ENCODE measurements around the gene CLIC6.

The CLIC6 gene

DNA sequence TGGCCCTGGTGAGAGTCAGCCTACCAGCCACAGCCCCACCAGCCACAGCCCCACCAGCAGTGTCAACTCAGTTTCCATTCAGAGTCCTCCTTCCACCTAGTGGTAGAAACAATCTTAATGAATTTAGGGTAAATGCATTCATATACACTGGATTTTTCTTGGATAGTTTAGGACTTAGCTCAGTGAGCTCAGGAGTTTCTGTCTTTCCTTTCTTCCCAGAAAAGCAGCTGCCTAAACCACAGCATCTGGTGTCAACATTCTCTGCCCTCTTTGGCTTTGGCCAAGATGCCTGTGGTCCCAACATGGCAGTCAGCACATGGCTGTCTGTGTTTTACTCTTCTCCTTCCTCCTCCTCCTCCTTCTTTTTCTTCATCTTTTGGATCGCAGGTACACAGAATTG lies 94.0 kb downstream of the CLIC6 start:
- no peaks in the 10 kb centered on the region for H3K4me1 ChIP-seq (ENCODE audit: low read length)
- H2AFZ ChIP-seq (ENCODE audit: low read length) = no peak overlapping the region
- H3K27me3 ChIP-seq (replicated peaks; ENCODE audit: insufficient read depth, low read length) = no peaks in the 10 kb centered on the region
- no peaks in the 10 kb centered on the region for H3K79me2 ChIP-seq (ENCODE audit: low read length)
- H3K9ac ChIP-seq (ENCODE audit: low read length) = no peak overlapping the region
- H3K9me3 ChIP-seq (replicated peaks; ENCODE audit: insufficient read depth, low read length) = no peaks in the 10 kb centered on the region
- no peaks in the 10 kb centered on the region for H3F3A ChIP-seq (ENCODE audit: insufficient read depth, low read length)
- H4K20me1 ChIP-seq (ENCODE audit: insufficient read depth, low read length) = no peaks in the 10 kb centered on the region
- no peak overlapping the region for H3K27ac ChIP-seq (ENCODE audit: low read length)
- H3K4me3 ChIP-seq (ENCODE audit: low read length) = no peak overlapping the region
- H3K4me2 ChIP-seq (ENCODE audit: low read depth, low read length) = no peak overlapping the region
- TF ChIP-seq, protein P1, sequence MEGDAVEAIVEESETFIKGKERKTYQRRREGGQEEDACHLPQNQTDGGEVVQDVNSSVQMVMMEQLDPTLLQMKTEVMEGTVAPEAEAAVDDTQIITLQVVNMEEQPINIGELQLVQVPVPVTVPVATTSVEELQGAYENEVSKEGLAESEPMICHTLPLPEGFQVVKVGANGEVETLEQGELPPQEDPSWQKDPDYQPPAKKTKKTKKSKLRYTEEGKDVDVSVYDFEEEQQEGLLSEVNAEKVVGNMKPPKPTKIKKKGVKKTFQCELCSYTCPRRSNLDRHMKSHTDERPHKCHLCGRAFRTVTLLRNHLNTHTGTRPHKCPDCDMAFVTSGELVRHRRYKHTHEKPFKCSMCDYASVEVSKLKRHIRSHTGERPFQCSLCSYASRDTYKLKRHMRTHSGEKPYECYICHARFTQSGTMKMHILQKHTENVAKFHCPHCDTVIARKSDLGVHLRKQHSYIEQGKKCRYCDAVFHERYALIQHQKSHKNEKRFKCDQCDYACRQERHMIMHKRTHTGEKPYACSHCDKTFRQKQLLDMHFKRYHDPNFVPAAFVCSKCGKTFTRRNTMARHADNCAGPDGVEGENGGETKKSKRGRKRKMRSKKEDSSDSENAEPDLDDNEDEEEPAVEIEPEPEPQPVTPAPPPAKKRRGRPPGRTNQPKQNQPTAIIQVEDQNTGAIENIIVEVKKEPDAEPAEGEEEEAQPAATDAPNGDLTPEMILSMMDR (IDR thresholded peaks at IDR 0.05; ENCODE audit: low read length) = no peak
- no peak for TF ChIP-seq EZH2 (optimal IDR thresholded peaks at IDR 0.05; ENCODE audit: low read depth, low read length)
- no peak for TF ChIP-seq EZH2phosphoT487 (IDR thresholded peaks at IDR 0.05; ENCODE audit: low read length)
- H3K36me3 ChIP-seq (replicated peaks; ENCODE audit: insufficient read depth, low read length) = no peaks in the 10 kb centered on the region
- H3K9me2 ChIP-seq (replicated peaks; ENCODE audit: insufficient read depth, low read length) = no peaks in the 10 kb centered on the region
- no peak for DNase-seq

DNA sequence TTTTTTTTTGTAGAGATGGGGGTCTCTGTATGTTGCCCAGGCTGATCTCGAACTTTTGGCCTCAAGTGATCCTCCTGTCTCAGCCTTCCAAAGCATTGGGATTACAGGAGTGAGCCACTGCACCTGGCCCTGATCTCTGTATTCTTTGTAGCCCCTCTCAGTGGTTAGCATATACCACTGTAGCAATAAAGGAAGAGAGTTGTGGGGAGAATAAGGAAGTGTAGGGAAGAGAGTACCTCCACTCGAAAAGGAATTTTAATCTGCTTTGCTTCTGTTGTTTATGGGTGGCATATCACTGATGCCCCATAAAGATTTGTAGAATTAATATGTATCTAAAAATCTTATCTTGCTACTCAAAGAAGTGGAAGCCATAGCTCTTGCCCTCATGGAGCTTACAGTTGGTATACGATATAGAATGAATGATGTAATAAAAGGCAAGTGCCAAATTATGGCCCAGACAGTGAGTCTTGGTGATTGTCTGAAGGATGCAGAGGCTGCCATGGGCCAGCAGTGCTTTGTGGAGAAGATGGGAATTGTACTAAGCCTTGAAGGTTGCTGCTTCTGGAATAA lies 96.0 kb downstream of the CLIC6 start:
- Histone ChIP-seq H3K4me2 (ENCODE audit: low read depth, low read length) (no peak overlapping the region), H3K9ac (ENCODE audit: low read length) (no peak overlapping the region), H3K27me3 (replicated peaks; ENCODE audit: insufficient read depth, low read length) (no peaks in the 10 kb centered on the region), H2AFZ (ENCODE audit: low read length) (no peak overlapping the region), H3K36me3 (replicated peaks; ENCODE audit: insufficient read depth, low read length) (no peaks in the 10 kb centered on the region), H3K9me2 (replicated peaks; ENCODE audit: insufficient read depth, low read length) (no peaks in the 10 kb centered on the region), H3K79me2 (ENCODE audit: low read length) (no peaks in the 10 kb centered on the region), H3K4me1 (ENCODE audit: low read length) (no peaks in the 10 kb centered on the region), H3K4me3 (ENCODE audit: low read length) (no peak overlapping the region), H3K27ac (ENCODE audit: low read length) (no peak overlapping the region), H4K20me1 (ENCODE audit: insufficient read depth, low read length) (no peaks in the 10 kb centered on the region), H3F3A (ENCODE audit: insufficient read depth, low read length) (no peaks in the 10 kb centered on the region), H3K9me3 (replicated peaks; ENCODE audit: insufficient read depth, low read length) (no peaks in the 10 kb centered on the region)
- no peak for DNase-seq
- TF ChIP-seq, protein P1 (IDR thresholded peaks at IDR 0.05; ENCODE audit: low read length) = no peak
- no peak for TF ChIP-seq EZH2phosphoT487 (IDR thresholded peaks at IDR 0.05; ENCODE audit: low read length)
- TF ChIP-seq EZH2 (optimal IDR thresholded peaks at IDR 0.05; ENCODE audit: low read depth, low read length) = no peak

DNA sequence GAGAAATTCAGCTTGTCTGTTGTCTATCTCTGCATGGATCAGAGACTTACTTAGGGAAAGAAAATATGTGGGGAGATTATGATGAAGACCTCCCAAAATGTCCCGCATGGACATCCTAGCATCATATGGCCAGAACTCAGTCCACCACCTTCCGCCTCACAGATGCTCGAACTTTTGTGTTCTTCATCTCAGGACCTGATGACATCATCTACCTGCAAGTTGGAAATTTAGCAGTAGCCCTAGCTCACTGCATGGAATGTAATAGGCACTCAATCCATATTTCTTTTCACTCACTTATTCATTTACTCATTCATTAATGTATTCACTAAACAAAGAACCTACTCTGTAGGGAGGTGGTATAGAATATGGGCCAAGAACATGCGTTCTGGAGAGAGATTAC lies 96.8 kb downstream of the CLIC6 start:
- H3K36me3 ChIP-seq (replicated peaks; ENCODE audit: insufficient read depth, low read length) = no peaks in the 10 kb centered on the region
- H3K4me2 ChIP-seq (ENCODE audit: low read depth, low read length) = no peak overlapping the region
- H3K79me2 ChIP-seq (ENCODE audit: low read length) = no peaks in the 10 kb centered on the region
- H3K27ac ChIP-seq (ENCODE audit: low read length) = no peak overlapping the region
- TF ChIP-seq, protein P1 (IDR thresholded peaks at IDR 0.05; ENCODE audit: low read length) = no peak
- TF ChIP-seq EZH2 (optimal IDR thresholded peaks at IDR 0.05; ENCODE audit: low read depth, low read length) (no peak), EZH2phosphoT487 (IDR thresholded peaks at IDR 0.05; ENCODE audit: low read length) (no peak)
- no peak for DNase-seq
- no peaks in the 10 kb centered on the region for H3K9me2 ChIP-seq (replicated peaks; ENCODE audit: insufficient read depth, low read length)
- H3K4me3 ChIP-seq (ENCODE audit: low read length) = no peak overlapping the region
- no peak overlapping the region for H2AFZ ChIP-seq (ENCODE audit: low read length)
- H3F3A ChIP-seq (ENCODE audit: insufficient read depth, low read length) = no peaks in the 10 kb centered on the region
- H3K4me1 ChIP-seq (ENCODE audit: low read length) = no peaks in the 10 kb centered on the region
- no peaks in the 10 kb centered on the region for H4K20me1 ChIP-seq (ENCODE audit: insufficient read depth, low read length)
- no peaks in the 10 kb centered on the region for H3K27me3 ChIP-seq (replicated peaks; ENCODE audit: insufficient read depth, low read length)
- H3K9me3 ChIP-seq (replicated peaks; ENCODE audit: insufficient read depth, low read length) = no peaks in the 10 kb centered on the region
- H3K9ac ChIP-seq (ENCODE audit: low read length) = no peak overlapping the region
